ENCODE results near the gene IHH. TPM values are rescaled to one million over a fixed set of nuclear protein-coding genes. Genes with fewer than 3 reads are reported as not detected.

Gene IHH
- total RNA-seq, 4 donors from 2014 or later = 0.38 TPM; not detected in 3

DNA sequence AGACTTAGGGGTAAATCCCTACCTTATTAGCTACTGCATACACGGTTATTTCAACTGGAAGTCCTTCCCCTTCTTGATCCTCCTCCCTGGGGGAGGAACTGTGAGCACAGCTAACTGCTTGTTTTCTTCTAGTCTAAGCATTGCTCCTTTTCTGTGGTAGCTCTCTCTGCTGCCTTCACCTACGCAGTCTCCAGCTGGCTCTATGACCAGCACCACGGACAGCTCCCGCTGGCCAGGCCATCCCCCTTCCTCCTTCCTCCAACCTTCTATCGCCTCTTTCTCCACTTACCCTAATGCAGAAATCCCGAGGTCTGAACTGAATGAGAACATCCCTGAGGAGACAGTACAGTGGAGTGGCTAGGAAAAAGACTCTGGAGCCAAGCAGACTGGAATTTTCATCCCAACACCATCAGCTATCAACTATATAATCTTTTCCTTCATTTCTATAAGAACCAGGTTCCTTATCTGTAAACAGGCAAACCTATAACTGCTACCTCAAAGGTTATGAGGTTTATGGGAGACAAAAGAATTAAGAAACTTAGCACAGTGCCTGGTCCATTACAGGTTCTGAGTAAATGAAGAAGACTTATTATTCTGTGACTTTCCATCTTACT is 14.7 kb downstream of the IHH start:
- TF ChIP-seq, protein P1, sequence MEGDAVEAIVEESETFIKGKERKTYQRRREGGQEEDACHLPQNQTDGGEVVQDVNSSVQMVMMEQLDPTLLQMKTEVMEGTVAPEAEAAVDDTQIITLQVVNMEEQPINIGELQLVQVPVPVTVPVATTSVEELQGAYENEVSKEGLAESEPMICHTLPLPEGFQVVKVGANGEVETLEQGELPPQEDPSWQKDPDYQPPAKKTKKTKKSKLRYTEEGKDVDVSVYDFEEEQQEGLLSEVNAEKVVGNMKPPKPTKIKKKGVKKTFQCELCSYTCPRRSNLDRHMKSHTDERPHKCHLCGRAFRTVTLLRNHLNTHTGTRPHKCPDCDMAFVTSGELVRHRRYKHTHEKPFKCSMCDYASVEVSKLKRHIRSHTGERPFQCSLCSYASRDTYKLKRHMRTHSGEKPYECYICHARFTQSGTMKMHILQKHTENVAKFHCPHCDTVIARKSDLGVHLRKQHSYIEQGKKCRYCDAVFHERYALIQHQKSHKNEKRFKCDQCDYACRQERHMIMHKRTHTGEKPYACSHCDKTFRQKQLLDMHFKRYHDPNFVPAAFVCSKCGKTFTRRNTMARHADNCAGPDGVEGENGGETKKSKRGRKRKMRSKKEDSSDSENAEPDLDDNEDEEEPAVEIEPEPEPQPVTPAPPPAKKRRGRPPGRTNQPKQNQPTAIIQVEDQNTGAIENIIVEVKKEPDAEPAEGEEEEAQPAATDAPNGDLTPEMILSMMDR (IDR thresholded peaks at IDR 0.05) = no peak
- TF ChIP-seq POLR2A (IDR thresholded peaks at IDR 0.05) = no peak

DNA sequence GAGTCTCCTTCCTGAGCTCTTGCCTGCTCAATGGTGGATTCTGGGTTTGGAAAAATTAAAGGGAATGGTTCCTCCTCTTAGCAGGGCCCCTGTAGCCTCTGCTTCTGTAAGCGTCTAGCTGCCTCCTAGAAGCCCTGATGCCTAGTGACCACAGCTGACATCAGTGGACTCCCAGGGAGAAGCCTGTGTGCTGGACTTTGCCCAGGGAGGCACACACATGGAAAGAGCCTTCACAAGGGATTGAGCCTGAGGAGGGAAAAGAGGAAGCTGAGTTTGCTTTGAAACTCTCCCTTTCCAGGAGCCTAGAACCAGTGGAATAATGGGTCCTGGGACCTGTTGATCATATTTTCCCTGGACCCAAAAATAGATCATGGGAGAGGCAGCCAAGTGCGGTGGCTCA is 18.0 kb downstream of the IHH start:
- Histone ChIP-seq H3K27ac (no peak overlapping the region), H3K36me3 (no peaks in the 10 kb centered on the region), H3K27me3 (peaks cover 0 to 98% (median 10%) of the 10 kb centered on the region in 4 donors), H3K4me3 (no peak overlapping the region), H3K9me3 (no peaks in the 10 kb centered on the region), H3K4me1 (peaks cover 0 to 5% (median 0%) of the 10 kb centered on the region in 3 donors)
- TF ChIP-seq, protein P1 (IDR thresholded peaks at IDR 0.05) = no peak
- no peak for TF ChIP-seq POLR2A (IDR thresholded peaks at IDR 0.05)
- intact Hi-C loops (cut with DNase I) = no loop called here
- DNase-seq = no peak
- WGBS, 2 donors = 75 to 80% methylated on average over 1 to 2 of the region's 2 CpGs

More for the DNA sequence above, 14.7 kb downstream of the IHH start:
- no peaks in the 10 kb centered on the region for H3K36me3 ChIP-seq
- H3K27me3 ChIP-seq = peaks cover 0 to 98% (median 6%) of the 10 kb centered on the region in 4 donors
- WGBS, 2 donors = 5 to 16% methylated on average over 6 of the region's 6 CpGs
- no peak for DNase-seq
- H3K27ac ChIP-seq = no peak overlapping the region
- intact Hi-C loops (cut with DNase I) = no loop called here
- H3K4me3 ChIP-seq = no peak overlapping the region
- H3K4me1 ChIP-seq = peaks cover 0 to 5% (median 0%) of the 10 kb centered on the region in 3 donors
- H3K9me3 ChIP-seq = no peaks in the 10 kb centered on the region

DNA sequence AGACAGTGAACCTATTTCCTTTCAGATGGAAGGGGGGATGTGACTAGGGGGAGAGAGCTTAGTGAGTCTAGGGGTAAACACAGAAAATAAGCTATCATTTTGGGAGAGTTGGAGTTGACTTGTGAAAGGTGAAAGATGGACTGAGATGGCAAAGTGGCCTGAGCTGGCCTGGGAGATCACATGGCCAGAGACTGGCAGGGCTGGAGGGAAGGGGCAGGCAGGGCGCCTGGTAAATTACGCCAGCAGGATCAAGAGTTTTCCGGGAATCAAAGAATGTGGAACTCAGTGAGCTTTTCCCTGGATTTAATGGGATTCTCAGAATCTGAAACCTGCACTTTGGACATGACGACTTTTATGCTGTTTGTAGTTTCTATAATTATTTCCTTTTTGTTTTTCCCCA is 18.6 kb downstream of the IHH start:
- Histone ChIP-seq H3K4me3 (no peak overlapping the region), H3K36me3 (no peaks in the 10 kb centered on the region), H3K27me3 (peaks cover 0 to 99% (median 10%) of the 10 kb centered on the region in 4 donors), H3K27ac (no peak overlapping the region), H3K9me3 (no peaks in the 10 kb centered on the region), H3K4me1 (peaks cover 0 to 5% (median 0%) of the 10 kb centered on the region in 3 donors)
- intact Hi-C loops (cut with DNase I) = no loop called here
- DNase-seq = no peak
- TF ChIP-seq POLR2A (IDR thresholded peaks at IDR 0.05) = no peak
- TF ChIP-seq, protein P1 (IDR thresholded peaks at IDR 0.05) = no peak
- 68 to 81% methylated on average over 4 of the region's 4 CpGs for WGBS, 2 donors

DNA sequence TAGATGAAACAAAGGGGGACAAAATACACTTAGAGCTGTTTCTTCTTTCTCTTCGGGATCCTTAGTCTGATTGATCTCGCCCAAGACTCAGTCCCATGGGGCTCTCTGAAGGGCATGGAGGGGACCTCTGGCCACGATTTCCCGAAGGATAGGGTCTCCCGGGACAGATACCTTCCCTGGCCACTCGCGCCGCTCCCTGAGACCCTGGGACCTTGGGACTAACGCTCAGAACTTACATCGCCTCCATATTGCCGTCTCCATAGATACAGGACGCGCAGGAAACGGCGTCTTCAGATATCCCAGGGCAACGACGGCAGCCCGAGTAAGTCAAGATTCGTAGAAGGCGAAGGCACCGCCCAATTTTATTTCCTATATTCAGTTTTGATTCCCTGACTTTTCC is 19.5 kb downstream of the IHH start, which contains the start of gene CFAP65:
CFAP65 (minus strand) TSS at position 265 of the 400 bp plus-strand sequence. CDS start 2,468 bp downstream, outside the sequence.
- no peak for TF ChIP-seq POLR2A (IDR thresholded peaks at IDR 0.05)
- TF ChIP-seq, protein P1 (IDR thresholded peaks at IDR 0.05) = no peak
- peaks cover 0 to 5% (median 0%) of the 10 kb centered on the region in 3 donors for H3K4me1 ChIP-seq
- intact Hi-C loops (cut with DNase I) = no loop called here
- no peak for DNase-seq
- no peak within 1 kb of the TSS for H3K27ac ChIP-seq
- no peaks in the 10 kb centered on the region for H3K9me3 ChIP-seq
- WGBS, 2 donors = 2 to 8% methylated on average over 11 to 15 of the region's 21 CpGs
- no peaks in the 10 kb centered on the region for H3K36me3 ChIP-seq
- peak within 1 kb of the TSS in 1 of 4 donors; percentile 4 for H3K4me3 ChIP-seq
- peaks cover 0 to 99% (median 10%) of the 10 kb centered on the region in 4 donors for H3K27me3 ChIP-seq

DNA sequence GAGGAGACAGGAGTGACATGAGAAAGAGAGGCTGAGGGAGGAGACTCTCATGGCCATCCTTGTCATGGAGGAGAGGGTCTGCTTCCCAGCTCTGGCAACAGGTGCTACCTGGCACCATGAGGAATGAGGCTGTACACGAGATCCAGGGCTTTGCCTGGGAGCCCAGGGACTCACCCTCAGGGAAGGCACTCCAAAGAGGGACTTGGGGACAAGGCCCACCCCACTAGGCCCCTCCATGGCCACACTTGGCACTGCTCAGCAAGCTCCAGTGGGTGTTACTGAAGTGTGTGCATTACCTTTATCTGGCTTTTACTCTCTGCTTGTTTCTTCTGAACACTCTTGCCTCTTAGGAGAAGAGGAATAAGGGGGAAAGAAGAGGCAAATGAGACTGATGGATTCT is 22.1 kb downstream of the IHH start:
- intact Hi-C loops (cut with DNase I) = no loop called here
- no peak for DNase-seq
- Histone ChIP-seq H3K36me3 (no peaks in the 10 kb centered on the region), H3K4me3 (no peak overlapping the region), H3K4me1 (peaks cover 0 to 5% (median 0%) of the 10 kb centered on the region in 3 donors), H3K27me3 (peaks cover 0 to 100% (median 8%) of the 10 kb centered on the region in 4 donors), H3K9me3 (no peaks in the 10 kb centered on the region), H3K27ac (no peak overlapping the region)
- TF ChIP-seq POLR2A (IDR thresholded peaks at IDR 0.05) = no peak
- TF ChIP-seq, protein P1 (IDR thresholded peaks at IDR 0.05) = no peak
- WGBS, 2 donors = 13% methylated on average over 1 of the region's 1 CpG; no CpG with 5 or more reads in 1 of the 2 donors

All from esophagus squamous epithelium (tissue), 5 donors.